ENCODE data around the gene HEG1. TPM values are rescaled to one million over a fixed set of nuclear protein-coding genes. Genes with fewer than 3 reads are reported as not detected.

HEG1 gene
- polyA plus RNA-seq, 1 experiment, result 98.3 TPM

DNA sequence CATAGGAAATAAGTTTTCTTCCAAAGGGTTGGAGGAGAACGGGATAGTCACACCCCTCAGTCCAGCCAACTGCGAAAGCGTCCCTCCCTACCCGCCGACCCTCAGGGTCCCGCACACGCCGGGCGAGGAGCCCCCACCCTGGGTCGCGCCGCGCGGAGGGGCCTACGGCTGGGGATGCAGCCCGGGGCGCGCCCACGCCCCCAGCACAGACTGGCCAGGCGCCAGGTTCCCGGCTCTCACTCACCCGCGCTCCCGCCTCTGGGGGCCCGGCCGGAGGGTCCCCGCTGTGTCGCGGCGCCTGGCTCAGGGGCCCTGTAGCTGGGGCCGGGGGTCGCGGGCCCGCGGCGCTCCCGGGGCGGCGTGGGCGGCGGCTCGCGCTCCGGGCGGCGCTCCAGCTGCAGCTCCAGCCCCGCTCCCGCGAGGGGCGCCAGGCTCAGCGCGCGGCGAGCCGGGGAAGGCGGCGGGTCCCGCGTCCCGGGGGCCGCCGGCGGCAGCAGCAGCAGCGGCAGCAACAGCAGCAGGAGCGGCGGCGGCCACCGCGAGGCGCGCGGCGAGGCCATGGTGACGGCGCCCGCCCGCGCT, 375 bp downstream of the HEG1 start:
- ChIA-PET CTCF (no interaction called here), POLR2A (interaction anchor here (1.4 kb wide), 1 partner anchor 74 kb away, joined by 4 read pairs; no protein-coding TSS in a partner anchor)
- Histone ChIP-seq H3K9me3 (ENCODE audit: control insufficient read depth, insufficient read depth, low read length) (no peaks in the 10 kb centered on the region), H3K4me3 (ENCODE audit: low read depth, low read length) (peak overlapping the region; percentile 71), H3K27ac (ENCODE audit: low read depth, low read length) (peak overlapping the region; percentile 71), H3K27me3 (ENCODE audit: control insufficient read depth, insufficient read depth, low read length) (no peaks in the 10 kb centered on the region)
- DNase-seq (ENCODE audit: low read depth, low spot score), result no peak
- TF ChIP-seq, protein P1, sequence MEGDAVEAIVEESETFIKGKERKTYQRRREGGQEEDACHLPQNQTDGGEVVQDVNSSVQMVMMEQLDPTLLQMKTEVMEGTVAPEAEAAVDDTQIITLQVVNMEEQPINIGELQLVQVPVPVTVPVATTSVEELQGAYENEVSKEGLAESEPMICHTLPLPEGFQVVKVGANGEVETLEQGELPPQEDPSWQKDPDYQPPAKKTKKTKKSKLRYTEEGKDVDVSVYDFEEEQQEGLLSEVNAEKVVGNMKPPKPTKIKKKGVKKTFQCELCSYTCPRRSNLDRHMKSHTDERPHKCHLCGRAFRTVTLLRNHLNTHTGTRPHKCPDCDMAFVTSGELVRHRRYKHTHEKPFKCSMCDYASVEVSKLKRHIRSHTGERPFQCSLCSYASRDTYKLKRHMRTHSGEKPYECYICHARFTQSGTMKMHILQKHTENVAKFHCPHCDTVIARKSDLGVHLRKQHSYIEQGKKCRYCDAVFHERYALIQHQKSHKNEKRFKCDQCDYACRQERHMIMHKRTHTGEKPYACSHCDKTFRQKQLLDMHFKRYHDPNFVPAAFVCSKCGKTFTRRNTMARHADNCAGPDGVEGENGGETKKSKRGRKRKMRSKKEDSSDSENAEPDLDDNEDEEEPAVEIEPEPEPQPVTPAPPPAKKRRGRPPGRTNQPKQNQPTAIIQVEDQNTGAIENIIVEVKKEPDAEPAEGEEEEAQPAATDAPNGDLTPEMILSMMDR (IDR thresholded peaks at IDR 0.05; ENCODE audit: low read depth, low read length), result no peak

DNA sequence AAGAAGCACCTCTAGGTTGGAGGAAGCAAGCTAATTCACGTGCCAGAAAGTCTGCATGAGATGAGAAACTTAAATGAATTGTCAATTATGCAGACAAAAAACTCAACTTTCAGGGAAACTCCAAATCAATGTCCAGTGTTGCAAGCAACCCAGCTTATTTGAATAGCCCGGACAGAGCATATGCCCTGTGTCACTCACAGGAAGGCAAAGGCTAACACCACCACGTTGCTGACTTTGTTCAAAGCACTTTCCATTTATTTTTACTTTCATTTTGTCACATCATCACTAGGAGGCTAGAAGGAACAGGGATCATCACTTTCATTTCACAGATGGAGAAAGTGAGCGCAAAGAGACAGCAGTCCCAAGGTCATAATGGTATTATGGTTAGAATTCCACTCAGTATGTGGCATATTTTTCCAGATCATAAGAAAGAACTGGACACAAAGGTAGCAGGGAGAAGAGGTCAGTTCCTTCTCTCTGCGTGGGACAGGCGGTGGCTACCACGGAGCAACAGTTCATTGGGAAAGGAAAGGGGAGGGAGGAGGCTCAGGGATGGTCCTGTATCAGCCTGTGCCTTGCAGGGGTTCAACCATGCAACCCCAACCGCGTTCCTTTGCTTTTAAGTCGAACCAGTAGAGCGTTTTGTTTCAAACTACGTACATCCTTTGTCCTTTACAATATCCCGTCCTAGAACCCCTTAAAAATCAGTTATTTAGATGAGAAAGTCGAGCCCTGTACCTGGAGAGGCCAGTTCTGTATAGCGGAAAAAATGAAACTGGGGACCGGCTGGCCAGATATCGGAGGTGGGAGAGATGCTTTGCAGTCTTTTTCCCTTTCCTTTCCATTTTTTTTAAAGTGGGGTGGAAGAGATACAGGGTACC, 1.1 kb downstream of the HEG1 start:
- Histone ChIP-seq H3K9me3 (ENCODE audit: control insufficient read depth, insufficient read depth, low read length) (no peaks in the 10 kb centered on the region), H3K27me3 (ENCODE audit: control insufficient read depth, insufficient read depth, low read length) (no peaks in the 10 kb centered on the region), H3K27ac (ENCODE audit: low read depth, low read length) (peak overlapping the region; percentile 71), H3K4me3 (ENCODE audit: low read depth, low read length) (peak overlapping the region; percentile 71)
- POLR2A ChIA-PET, result interaction anchor here (1.1 to 2.8 kb wide), 4 partner anchors 8 to 75 kb away, joined by 3 to 15 read pairs (median 5); no protein-coding TSS in a partner anchor
- CTCF ChIA-PET, result interaction anchor here (0.6 to 1.2 kb wide), 2 partner anchors 46 to 95 kb away, joined by 3 to 7 read pairs; no protein-coding TSS in a partner anchor
- DNase-seq (ENCODE audit: low read depth, low spot score), result no peak
- TF ChIP-seq, protein P1 (IDR thresholded peaks at IDR 0.05; ENCODE audit: low read depth, low read length), result peak; percentile 35; the same call in 1 of the 2 replicates

DNA sequence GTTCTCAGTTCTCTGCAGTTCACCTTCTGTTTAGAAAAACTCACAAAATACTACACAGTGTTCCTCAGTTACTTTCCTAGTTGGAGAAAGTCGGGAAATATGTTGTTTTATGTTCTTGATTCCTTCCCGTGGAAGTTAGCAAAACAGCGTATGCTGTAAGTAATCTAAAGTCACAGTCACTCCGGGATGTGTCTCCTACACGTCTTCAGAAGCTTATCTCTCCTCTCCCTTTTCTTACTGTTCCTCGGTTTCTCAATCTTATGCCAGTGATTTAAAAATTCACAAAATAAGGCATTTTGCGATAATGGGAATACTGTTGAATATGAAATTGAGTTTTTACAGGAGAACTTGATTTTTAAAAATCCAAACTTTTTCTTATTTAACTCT, 1.7 kb downstream of the HEG1 start:
- Histone ChIP-seq H3K27ac (ENCODE audit: low read depth, low read length) (no peak overlapping the region), H3K27me3 (ENCODE audit: control insufficient read depth, insufficient read depth, low read length) (no peaks in the 10 kb centered on the region), H3K4me3 (ENCODE audit: low read depth, low read length) (peak overlapping the region; percentile 71), H3K9me3 (ENCODE audit: control insufficient read depth, insufficient read depth, low read length) (no peaks in the 10 kb centered on the region)
- DNase-seq (ENCODE audit: low read depth, low spot score), result no peak
- POLR2A ChIA-PET, result interaction anchor here (1.1 to 2.8 kb wide), 3 partner anchors 9 to 63 kb away, joined by 3 to 15 read pairs (median 6); no protein-coding TSS in a partner anchor
- CTCF ChIA-PET, result interaction anchor here (1.2 kb wide), 1 partner anchor 96 kb away, joined by 3 read pairs; no protein-coding TSS in a partner anchor
- TF ChIP-seq, protein P1 (IDR thresholded peaks at IDR 0.05; ENCODE audit: low read depth, low read length), result no peak

DNA sequence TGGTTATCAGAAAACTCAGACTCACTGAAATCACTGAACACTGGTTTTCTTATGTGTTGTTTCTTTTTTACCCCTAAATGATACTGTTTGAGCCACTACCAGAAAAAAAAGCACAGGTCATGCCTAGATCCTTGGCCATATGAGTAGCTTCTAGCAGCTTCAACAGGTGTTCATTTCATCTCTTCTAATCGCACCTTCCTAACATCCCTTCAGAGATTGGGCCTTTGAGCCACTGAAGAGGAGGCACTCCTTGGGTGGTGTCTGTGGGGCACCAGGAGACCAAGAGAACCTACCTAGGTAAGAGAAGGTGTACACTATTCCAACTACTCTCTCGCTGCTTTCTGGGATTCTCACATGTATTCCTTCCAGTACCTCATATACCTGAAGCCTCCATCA, 2.5 kb downstream of the HEG1 start:
- Histone ChIP-seq H3K27ac (ENCODE audit: low read depth, low read length) (peak overlapping the region; percentile 83), H3K27me3 (ENCODE audit: control insufficient read depth, insufficient read depth, low read length) (no peaks in the 10 kb centered on the region), H3K4me3 (ENCODE audit: low read depth, low read length) (peak overlapping the region; percentile 71), H3K9me3 (ENCODE audit: control insufficient read depth, insufficient read depth, low read length) (no peaks in the 10 kb centered on the region)
- CTCF ChIA-PET, result interaction anchor here (0.6 kb wide), 1 partner anchor 55 kb away, joined by 3 read pairs; no protein-coding TSS in a partner anchor
- POLR2A ChIA-PET, result interaction anchor here (1.0 to 2.8 kb wide), 7 partner anchors 10 to 142 kb away, joined by 3 to 17 read pairs (median 7); no protein-coding TSS in a partner anchor
- TF ChIP-seq, protein P1 (IDR thresholded peaks at IDR 0.05; ENCODE audit: low read depth, low read length), result no peak
- no peak for DNase-seq (ENCODE audit: low read depth, low spot score)
